OCI-LY3 (cell line): ENCODE results near the gene FRAS1.

ENCODE experiments used
- H2AFZ ChIP-seq: fragments of 200-600, 300-600 bp; shearing (Covaris generic); 2 replicates; pipeline ENCODE4 v1.6.0; 2014; ENCODE audit warnings: antibody characterized with exemption, low read depth, low read length
- H3K27ac ChIP-seq: fragments of 200-600, 300-600 bp; sonication (generic); 2 replicates; pipeline ENCODE4 v1.5.1; 2014; ENCODE audit warnings: mild to moderate bottlenecking, low read length, moderate library complexity, mixed read lengths
- H3K27me3 ChIP-seq: fragments of 200-600, 300-600 bp; sonication (generic); 2 replicates; pipeline ENCODE4 v1.6.1; 2014; ENCODE audit warnings: low read depth, low read length, mixed read lengths
- H3K36me3 ChIP-seq: fragments of 200-600, 300-600 bp; sonication (generic); replicated peaks from 2 replicates; pipeline ENCODE3; 2014; ENCODE audit warnings: low read depth, low read length, mixed read lengths
- H3K4me1 ChIP-seq: fragments of 300-600, 200-600 bp; sonication (generic); 2 replicates; pipeline ENCODE4 v1.6.1; 2014; ENCODE audit warnings: low read length, mixed read lengths
- H3K4me2 ChIP-seq: fragments of 200-600, 300-600 bp; sonication (generic); 2 replicates; pipeline ENCODE4 v1.6.1; 2014; ENCODE audit warnings: low read length, mixed read lengths
- H3K4me3 ChIP-seq: fragments of 300-600, 200-600 bp; sonication (generic); 2 replicates; pipeline ENCODE4 v1.5.1; 2014; ENCODE audit warnings: antibody characterized with exemption, mild to moderate bottlenecking, low read length, moderate library complexity
- H3K79me2 ChIP-seq: fragments of 300-600, 200-600 bp; shearing (Covaris generic); 2 replicates; pipeline ENCODE4 v1.6.1; 2014; ENCODE audit warnings: mild to moderate bottlenecking, low read length, mixed read lengths
- H3K9ac ChIP-seq: fragments of 300-600, 200-600 bp; shearing (Covaris generic); 2 replicates; pipeline ENCODE4 v1.6.0; 2014; ENCODE audit warnings: mild to moderate bottlenecking, low read length, moderate library complexity
- H3K9me3 ChIP-seq: fragments of 200-600, 300-600 bp; shearing (Covaris generic); 2 replicates; pipeline ENCODE4 v1.6.1; 2014; ENCODE audit warnings: low read length, mixed read lengths; ENCODE audit not compliant: insufficient read depth
- H4K20me1 ChIP-seq: fragments of 200-600, 300-600 bp; sonication (generic); 2 replicates; pipeline ENCODE4 v1.6.1; 2016; ENCODE audit warnings: low read length, mixed read lengths; ENCODE audit not compliant: insufficient read depth
- CTCF ChIP-seq: fragments of 200-600, 300-600 bp; sonication (generic); IDR thresholded peaks from 2 replicates; pipeline ENCODE4 v1.5.1; 2014; ENCODE audit warnings: antibody characterized with exemption, low read length, low read depth
- EZH2phosphoT487 ChIP-seq: fragments of 200-600 bp; shearing (Covaris generic); IDR thresholded peaks from 2 replicates; pipeline ENCODE4 v1.6.1; 2018; ENCODE audit warnings: antibody characterized with exemption, mixed run types, low read depth

FRAS1 gene

GRCh38 chr4:78517050-78517652 is 460.0 kb downstream of the FRAS1 start:
- TF ChIP-seq EZH2phosphoT487, result no peak
- TF ChIP-seq CTCF, result peak; percentile 42

DNA sequence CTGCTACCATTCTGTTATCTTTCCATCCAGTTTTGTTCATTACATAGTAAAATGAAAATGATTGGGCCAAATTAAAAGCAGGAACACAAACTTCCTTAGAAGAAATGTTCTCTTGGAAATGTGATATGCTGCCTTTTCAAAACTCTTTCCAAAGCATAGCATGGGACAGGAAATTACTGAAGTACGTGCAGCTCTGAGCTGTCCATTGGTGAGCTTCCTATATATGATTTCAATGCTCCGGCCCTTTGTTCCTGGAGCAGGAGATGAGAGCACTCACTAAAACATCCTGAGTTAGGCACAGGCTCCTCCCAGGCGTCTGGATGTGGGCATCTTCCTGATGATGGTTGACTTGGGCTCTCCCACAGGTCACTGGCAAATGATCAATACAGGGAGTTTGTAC is 461.4 kb downstream of the FRAS1 start:
- Histone ChIP-seq H3K27me3 (no peaks in the 10 kb centered on the region), H3K27ac (no peak overlapping the region), H3K9me3 (peaks cover 17% of the 10 kb centered on the region; the same call in 1 of the 2 replicates), H3K4me1 (no peaks in the 10 kb centered on the region), H3K79me2 (no peaks in the 10 kb centered on the region), H3K9ac (no peak overlapping the region), H2AFZ (no peak overlapping the region), H3K36me3 (no peaks in the 10 kb centered on the region), H4K20me1 (no peaks in the 10 kb centered on the region), H3K4me2 (no peak overlapping the region), H3K4me3 (no peak overlapping the region)
- TF ChIP-seq EZH2phosphoT487, result no peak
- TF ChIP-seq CTCF, result no peak

More at GRCh38 chr4:78517050-78517652, 460.0 kb downstream of the FRAS1 start:
- Histone ChIP-seq H3K4me3 (no peak overlapping the region), H3K9me3 (peaks cover 17% of the 10 kb centered on the region; the same call in 1 of the 2 replicates), H3K4me1 (no peaks in the 10 kb centered on the region), H3K27me3 (no peaks in the 10 kb centered on the region), H3K36me3 (no peaks in the 10 kb centered on the region), H4K20me1 (no peaks in the 10 kb centered on the region), H3K27ac (no peak overlapping the region), H3K79me2 (no peaks in the 10 kb centered on the region), H2AFZ (no peak overlapping the region), H3K4me2 (no peak overlapping the region), H3K9ac (no peak overlapping the region)

- Histone ChIP-seq H2AFZ (no peak overlapping the region), H3K9ac (no peak overlapping the region), H3K9me3 (peaks cover 17% of the 10 kb centered on the region; the same call in 1 of the 2 replicates), H3K27me3 (no peaks in the 10 kb centered on the region), H3K36me3 (no peaks in the 10 kb centered on the region), H3K4me2 (no peak overlapping the region), H3K27ac (no peak overlapping the region), H4K20me1 (no peaks in the 10 kb centered on the region), H3K4me1 (no peaks in the 10 kb centered on the region), H3K79me2 (no peaks in the 10 kb centered on the region), H3K4me3 (no peak overlapping the region)
- TF ChIP-seq CTCF (no peak), EZH2phosphoT487 (no peak)
Measured at GRCh38 chr4:78519962-78520361, 462.8 kb downstream of the FRAS1 start.

GRCh38 chr4:78520808-78521226 is 463.7 kb downstream of the FRAS1 start:
- Histone ChIP-seq H3K79me2 (no peaks in the 10 kb centered on the region), H3K4me2 (no peak overlapping the region), H2AFZ (no peak overlapping the region), H4K20me1 (no peaks in the 10 kb centered on the region), H3K4me3 (no peak overlapping the region), H3K27ac (no peak overlapping the region), H3K36me3 (no peaks in the 10 kb centered on the region), H3K9me3 (peaks cover 12% of the 10 kb centered on the region; the same call in 1 of the 2 replicates), H3K27me3 (no peaks in the 10 kb centered on the region), H3K9ac (no peak overlapping the region), H3K4me1 (no peaks in the 10 kb centered on the region)
- TF ChIP-seq EZH2phosphoT487, result no peak
